IPS DF 4.7 (cell line): ENCODE results near the gene HBEGF.

Experiments used
- DNase-seq: peaks from one replicate; pipeline ENCODE4 v3.0.0-alpha.2; 2013; ENCODE audit warnings: low spot score; ENCODE audit errors: extremely low read depth

HBEGF gene, protein sequence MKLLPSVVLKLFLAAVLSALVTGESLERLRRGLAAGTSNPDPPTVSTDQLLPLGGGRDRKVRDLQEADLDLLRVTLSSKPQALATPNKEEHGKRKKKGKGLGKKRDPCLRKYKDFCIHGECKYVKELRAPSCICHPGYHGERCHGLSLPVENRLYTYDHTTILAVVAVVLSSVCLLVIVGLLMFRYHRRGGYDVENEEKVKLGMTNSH

DNA sequence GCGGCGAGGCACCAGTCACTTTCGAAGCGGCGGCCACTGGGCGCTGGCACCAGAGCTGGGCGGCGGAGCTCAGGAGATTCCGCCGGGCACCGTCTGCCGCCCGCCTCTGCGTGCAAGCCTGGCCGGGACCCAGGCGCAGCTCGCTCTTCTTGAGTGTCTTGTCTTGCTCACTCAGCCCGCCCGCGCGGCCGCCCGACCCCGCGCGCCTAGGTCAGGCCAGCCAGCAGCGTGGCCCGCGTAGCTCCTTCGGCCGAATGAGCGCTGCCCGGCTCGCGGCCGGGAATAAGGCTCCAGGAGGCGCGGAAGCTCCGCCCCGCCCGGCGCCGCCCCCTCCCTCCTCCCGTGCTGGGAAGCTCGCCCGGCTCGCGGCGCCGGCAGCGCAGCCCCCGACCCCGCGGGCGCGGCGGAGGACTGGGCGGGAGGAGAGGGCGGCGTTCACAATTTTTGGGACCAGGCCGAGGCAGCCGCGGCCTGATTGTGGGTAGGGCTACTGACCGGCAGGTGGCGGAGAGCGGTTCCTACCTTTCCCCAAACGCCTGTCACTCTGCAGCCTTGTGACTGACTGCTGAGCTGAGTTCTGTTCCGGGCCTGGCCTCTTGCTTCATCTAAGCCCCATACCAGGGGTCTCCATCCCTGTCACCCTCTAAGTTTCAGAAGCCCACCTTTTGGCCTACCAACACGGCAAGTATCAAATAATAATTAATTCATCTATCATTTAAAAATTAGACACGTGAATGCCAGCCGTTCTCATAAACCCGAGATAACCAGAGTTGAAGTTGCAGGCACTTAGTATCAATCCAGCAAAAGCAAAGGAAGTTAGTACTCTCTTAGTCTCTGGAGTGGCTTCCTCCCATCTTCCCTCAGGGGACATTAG, at the start of gene HBEGF:
TSS of gene HBEGF (minus strand) at position 256 of the 874 bp plus-strand sequence. CDS start 275 bp downstream, outside the sequence.
- DNase-seq: no peak

DNA sequence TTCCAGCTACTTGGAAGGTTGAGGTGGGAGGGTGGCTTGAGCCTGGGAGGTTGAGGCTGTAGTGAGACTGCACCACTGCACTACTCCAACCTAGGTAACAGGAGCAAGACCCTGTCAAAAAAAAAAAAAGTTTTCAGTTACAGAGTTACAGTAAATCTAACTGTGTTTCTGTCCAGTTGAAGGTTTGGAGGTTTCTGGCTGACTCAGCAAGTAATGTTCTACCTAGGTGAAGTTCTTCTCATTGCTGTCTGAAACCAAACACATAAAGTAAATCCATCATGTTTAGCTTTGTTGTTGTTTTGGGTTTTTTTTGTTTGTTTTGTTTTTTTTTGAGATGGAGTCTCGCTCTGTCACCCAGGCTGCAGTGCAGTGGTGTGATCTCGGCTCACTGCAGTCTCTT, 47.3 kb upstream of the HBEGF start:
- DNase-seq: no peak

DNA sequence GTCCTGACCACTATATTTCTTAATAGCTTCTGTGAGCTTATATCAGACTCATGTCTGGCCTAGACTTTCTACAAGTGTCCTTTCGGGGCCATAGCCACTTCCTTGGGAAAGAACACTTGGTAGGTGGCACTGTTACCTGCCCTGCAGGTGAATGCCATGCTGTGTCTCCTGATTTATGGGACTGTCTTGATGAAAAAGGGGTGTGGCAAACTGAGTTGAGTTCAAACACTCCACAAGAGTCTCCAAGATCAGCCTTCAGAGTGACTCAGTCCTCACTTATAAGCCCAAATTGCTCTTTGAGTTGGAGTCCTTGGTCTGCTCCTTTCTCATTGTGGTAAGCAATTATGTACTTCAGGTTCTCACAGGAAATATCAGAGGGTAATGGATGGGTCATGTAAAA, 45.3 kb upstream of the HBEGF start:
- no peak for DNase-seq

DNA sequence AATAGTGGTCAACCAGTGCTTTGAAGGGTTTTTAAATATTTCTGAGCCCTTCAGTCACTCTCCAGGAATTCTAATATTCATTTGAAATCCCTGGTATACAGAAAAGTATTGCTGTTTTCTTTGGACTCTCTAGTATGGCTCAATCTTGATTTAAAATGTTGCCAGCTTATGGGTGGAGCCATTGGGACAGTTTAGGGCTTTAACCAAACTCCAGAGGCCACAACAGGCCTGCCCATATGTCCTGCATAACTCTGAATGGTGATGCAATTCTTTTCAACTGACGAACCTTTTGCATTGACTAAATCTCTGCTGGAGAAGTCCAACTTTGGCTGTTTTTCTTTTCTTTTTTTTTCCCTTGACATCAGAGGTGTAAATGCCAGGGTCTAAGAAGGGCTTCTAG, 44.9 kb upstream of the HBEGF start:
- no peak for DNase-seq

DNA sequence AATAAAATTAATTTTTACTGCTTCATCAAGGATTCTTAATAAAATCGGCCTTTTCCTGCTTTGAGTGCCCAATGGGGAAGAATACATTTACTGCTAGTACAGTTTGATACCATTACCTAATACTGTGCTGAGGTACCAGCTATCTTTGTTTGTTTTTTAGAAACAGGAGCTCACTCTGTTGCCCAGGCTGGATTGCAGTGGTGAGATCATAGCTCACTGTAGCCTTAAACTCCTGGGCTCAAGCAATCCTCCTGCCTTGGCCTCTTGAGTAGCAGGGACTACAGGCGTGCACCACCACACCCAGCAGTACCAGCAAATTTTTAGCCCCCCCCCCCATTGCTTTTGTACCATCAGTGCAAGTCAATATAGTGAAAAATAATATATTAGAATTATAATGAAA, 41.6 kb upstream of the HBEGF start:
- no peak for DNase-seq

DNA sequence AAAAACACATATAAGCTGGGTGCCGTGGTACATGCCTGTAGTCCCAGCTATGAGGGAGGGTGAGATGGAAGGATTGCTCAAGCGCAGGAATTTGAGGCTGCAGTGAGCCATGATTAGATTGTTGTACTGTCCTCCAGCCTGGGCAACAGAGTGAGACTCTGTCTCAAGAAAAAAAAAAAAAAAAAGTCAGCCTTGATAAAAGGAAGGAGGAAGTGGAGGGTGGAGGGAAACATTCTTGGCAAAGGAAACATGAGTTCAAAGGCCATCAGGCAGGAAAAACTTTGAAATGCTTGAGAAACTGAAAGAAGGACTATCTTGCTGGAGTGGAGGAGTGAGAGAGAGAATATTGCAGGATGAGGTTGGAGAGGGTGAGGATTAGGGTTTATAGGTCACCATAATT, 36.9 kb upstream of the HBEGF start:
- DNase-seq: no peak

DNA sequence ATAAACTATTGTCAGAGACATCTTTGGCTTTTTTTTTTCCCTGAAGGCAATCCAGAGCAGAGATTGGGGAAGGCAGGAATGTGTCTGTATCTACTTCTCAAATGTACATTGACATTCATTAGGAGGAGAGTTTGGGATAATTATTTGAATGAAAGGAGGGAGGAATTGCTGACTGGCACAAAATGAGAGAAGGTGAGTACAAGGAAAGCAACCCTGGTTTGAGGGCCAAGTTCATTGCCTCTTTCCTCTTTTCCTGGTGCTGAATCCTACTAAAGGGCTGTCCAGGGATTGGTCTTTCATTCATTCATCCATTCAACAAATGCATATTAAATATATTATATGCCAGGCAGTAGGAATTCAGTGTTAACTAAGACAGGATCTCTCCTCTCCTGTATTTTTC, 36.5 kb upstream of the HBEGF start:
- no peak for DNase-seq

DNA sequence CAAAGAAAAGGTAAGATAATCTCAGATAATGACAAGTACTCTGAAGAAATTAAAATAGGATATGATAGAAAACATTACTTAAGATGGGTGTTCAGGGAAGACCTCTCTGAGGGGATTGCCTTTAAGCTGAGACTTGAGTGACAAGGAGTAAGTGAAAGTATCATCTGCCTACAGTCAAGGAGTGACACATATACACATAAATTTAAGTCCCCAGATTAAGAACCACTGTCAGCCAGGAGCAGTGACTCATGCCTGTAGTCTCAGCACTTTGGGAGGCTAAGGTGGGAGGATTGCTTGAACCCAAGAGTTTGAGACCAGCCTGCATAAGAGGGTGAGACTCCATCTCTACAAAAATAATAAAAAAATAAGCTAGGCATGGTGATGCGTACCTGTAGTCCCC, 35.6 kb upstream of the HBEGF start:
- DNase-seq: no peak

DNA sequence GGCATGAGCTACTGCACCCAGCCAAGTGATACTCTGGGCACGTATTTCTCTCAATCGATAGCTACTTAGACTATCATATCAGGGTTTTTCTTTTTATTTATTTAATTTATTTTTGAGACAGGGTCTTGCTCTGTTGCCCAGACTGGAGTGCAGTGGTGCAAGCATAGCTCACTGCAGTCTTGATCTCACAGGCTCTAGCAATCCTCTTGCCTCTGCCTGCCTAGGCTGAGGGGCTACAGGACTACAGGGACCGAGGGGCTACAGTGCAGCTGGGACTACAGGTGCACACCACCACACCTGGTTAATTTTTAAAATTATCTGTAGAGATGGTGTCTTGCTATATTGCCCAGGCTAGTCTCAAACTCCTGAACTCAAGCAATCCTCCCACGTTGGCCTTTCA, 34.9 kb upstream of the HBEGF start:
- no peak for DNase-seq

DNA sequence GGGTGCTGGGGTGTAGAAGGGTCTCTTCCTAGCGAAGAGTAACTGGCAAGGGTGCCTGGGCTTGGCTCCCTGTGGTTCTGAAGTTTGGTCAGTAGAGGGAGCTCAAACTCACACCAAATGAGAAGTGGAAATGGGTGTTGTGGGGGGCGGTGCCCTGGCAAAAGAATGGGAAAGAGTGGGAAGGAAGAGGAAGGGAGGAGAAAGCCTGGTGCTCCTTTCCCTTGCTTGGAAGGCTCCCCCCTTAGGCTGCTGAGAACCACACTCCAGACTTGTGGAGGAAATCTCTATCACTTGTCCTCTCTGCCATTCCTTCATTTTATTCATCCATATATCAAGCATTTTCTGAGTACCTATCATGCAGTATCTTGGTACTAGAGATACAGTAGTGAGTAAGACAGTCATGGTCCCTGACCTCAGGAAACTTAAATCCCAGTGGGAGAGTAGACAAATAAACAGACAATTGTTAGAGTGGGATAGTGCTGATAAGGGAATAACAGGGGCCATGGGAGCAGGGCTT, 26.6 kb upstream of the HBEGF start:
- DNase-seq: peak; percentile 56

DNA sequence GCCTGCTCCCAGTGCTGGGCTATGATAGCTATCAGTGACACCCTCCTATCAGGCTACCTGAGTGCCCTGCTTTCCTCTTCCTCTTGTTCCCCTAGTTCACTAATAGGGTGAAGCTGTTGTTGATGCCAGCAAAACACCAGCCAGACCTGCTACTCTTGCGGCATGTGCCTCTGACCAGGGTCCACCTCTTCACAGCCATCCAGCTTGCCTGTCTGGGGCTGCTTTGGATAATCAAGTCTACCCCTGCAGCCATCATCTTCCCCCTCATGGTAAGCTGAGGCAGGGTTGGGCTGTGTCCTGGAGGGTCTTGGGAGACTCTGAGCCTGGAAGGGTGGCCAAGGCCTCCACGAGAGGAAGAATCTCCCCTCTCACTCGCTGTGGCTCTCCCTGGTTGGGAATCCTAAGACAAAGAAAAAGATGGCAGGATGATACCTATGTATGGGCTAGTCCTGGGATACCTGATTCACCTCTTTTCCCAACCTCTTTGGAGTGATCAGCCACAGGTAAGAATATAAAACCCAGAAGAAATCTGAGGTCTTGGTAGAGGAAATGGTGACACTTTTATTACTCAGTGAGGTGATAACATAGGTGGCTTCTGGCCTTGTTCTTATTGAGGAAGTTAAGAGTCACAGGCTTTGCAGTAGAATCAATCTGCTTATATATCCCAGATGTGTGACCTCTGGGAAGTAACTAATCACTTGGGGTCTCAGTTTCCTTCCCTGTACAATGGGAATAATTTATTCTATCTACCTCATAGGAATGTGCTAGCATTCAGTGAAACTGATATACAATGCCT, 25.2 kb upstream of the HBEGF start:
- DNase-seq: no peak

DNA sequence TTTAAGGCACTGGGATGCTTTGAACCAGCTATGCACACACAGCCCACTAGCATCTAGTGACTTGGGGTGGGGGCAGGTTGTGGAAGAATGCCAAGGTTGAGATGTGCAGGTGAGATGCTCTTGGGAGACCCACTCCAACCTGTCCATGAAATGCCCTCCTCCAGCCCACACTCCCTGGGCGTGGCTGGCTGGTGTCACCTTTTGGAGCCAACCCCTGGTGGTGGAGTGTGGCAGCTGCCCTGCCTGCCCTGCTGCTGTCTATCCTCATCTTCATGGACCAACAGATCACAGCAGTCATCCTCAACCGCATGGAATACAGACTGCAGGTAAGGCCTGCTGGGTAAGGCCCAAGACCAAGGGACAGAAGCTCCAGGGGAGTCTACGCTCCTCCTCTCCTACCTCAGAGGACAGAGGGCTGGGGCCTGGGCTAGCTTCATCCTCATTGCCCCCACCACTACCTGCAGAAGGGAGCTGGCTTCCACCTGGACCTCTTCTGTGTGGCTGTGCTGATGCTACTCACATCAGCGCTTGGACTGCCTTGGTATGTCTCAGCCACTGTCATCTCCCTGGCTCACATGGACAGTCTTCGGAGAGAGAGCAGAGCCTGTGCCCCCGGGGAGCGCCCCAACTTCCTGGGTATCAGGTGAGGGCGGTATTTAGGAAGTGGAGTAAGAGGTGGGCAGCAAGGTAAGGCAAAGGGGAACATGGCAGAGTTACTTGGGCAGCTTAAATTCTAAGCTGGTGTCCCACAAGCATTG, 21.0 kb upstream of the HBEGF start:
- no peak for DNase-seq

DNA sequence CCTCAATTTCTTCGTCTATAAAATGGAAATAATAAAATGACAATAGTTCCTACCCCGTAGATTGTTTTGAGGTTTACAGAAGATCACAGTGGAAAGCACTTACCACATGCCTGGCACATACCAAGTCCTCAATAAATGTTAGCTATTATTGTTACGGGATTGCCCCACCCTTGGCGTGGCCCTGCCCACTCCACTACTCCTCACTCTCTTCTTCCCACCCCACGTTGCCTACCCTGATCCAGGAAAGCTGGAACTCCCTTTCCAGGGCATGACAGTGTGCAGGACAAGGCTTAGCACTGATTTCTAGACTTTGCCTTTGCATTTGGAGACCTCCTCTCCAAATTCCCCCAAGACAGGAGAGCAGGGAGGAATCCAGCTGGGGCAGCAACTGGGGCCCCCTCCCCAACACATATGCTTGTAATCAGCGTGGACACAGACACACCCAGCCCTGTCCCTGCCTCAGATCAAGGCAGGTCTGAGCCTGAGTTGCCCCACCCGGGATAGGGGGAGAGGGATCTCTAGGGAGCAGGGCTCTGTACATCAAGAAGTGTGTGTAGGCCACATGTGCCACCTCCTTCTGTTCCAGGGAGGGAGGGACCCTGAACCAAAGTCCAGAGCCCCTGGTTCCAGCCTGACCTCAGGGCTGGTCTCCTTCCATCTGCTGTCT, 20.3 kb upstream of the HBEGF start:
- no peak for DNase-seq

DNA sequence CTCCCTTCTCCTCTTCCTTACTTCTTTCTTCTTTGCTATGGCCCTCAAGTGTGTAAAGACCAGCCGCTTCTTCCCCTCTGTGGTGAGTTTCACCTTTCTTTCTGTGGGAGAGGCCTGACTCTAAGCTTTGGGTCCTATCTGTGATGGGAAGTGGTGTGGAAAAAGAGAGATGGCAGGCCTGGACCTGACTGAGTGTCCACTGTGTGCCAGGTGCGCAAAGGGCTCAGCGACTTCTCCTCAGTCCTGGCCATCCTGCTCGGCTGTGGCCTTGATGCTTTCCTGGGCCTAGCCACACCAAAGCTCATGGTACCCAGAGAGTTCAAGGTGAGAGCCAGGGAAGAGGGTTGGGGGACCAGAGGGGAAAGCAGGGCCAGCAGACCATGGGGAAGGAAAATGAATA, 19.5 kb upstream of the HBEGF start:
- no peak for DNase-seq

DNA sequence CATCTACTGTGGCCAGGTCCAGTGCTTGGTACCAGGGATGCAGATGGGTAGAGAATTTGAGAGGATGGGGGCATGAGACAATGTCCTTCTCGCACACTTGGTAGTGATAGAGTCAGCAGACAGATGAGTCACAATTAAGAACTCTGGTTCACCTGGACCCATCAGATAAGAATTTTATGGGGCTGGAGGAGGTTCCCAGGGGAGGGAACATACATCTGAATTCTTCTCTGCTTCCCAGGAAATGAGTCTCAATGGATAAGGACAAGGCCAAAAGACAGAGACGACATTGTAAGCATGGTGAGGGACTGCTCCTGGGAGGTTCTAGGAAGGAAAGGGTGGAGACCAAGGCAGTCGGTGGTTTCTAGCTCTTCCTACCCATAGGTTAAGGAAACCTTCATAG, 18.9 kb upstream of the HBEGF start:
- no peak for DNase-seq

DNA sequence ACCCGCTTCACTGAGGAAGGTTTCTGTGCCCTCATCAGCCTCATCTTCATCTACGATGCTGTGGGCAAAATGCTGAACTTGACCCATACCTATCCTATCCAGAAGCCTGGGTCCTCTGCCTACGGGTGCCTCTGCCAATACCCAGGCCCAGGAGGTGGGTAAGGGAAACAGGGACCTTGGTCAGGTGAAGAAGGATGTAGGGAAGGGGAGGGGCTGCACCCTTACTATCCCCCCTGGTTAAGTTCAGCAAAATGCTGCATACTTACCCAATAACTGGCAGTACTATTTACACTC, 18.0 kb upstream of the HBEGF start:
- no peak for DNase-seq

DNA sequence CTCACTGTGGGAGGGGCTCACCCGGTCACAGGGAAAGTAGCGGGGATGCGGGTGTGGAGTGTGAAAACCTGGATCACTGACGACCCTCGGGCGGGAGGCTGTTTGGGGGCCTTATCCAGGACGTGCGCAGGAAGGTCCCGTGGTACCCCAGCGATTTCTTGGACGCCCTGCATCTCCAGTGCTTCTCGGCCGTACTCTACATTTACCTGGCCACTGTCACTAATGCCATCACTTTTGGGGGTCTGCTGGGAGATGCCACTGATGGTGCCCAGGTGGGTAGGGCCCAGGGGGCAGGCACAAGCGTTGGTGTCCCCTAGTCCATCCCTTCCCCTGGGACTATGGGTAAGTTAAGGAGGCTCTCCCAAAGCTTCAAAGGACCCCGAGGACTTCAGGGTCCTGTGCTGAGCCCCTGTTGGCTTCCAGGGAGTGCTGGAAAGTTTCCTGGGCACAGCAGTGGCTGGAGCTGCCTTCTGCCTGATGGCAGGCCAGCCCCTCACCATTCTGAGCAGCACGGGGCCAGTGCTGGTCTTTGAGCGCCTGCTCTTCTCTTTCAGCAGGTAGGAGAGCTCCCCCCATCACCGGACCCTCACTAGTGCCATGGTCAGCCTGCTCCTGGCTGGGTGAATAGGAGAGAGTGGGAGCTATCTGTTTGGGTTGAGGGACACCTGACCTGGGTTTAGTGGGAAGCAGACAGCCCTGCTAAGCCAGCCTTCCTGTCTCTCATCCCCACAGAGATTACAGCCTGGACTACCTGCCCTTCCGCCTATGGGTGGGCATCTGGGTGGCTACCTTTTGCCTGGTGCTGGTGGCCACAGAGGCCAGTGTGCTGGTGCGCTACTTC, 17.4 kb upstream of the HBEGF start:
- DNase-seq: no peak

DNA sequence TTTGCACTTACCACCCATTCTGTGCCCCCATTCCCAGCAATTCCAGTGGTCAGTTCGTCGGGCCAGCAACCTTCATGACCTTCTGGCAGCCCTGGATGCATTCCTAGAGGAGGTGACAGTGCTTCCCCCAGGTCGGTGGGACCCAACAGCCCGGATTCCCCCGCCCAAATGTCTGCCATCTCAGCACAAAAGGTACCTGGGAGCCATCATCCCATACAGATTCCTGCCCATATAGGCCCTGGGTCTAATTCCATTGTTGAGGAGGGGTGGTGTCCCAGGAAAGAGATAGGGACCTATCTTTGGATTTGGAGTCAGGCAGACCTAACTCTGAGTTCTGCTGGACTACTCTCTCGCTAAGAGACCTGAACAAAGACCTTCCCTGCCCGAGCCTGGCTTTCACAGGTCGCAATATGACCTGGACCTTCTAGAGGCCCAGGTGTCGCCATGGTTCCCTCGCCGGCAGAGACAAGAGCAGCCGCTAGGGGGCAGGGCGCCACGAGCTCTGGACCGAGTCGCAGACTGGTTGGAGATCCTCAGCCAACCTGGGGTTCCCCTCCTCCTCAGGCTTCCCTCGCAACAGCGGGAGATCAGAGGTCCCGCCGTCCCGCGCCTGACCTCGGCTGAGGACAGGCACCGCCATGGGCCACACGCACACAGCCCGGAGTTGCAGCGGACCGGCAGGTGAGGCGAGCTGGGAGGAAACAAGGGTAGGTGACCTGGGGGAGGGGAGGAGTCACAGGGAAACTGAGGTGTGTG, 16.6 kb upstream of the HBEGF start:
- DNase-seq: no peak

DNA sequence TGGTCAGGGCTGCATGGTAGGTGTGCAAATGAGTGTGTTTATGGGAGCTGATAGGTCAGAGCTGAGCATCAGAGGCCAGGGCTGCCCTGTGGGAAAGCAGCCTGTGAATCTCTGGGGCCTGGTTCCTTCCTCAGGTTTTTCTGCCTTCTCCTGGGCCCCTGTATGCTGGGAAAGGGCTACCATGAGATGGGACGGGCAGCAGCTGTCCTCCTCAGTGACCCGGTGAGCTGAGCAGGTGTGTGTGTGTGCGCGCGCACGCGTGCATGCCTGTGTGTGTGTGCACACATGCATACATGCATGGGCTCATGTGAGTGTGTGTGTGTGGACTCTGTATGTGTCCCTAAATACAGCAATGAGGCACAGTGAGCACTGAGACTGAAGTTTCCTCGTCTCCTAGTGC, 15.9 kb upstream of the HBEGF start:
- DNase-seq: no peak
